Tibial artery (tissue), 4 donors: ENCODE data around the gene CDA.

Source experiments
- DNase-seq, 2 donors: peaks; one replicate each; pipeline ENCODE4 v3.0.0-alpha.2; 2019
- H3K27ac ChIP-seq, 2 donors: fragments of 200-600 bp; sonication (generic) in 1 of 2; 1 replicate in 1 of 2; 2 replicates in 1 of 2; pipeline ENCODE4 v1.5.1; 2018 to 2019; ENCODE audit warnings: mild to moderate bottlenecking in 1 of 2
- H3K27me3 ChIP-seq, 2 donors: fragments of 200-600 bp; sonication (generic) in 1 of 2; one replicate each; pipeline versions ENCODE4 v1.5.1 to v1.6.0; 2016 to 2019
- H3K36me3 ChIP-seq, 3 donors: fragments of 200-600 bp; sonication (generic) in 2 of 3; one replicate each; pipeline ENCODE4 v1.5.1; 2016 to 2019; ENCODE audit warnings: mild to moderate bottlenecking in 2 of 3
- H3K4me1 ChIP-seq, 4 donors: fragments of 200-600 bp; sonication (generic) in 2 of 4; 1 replicate in 3 of 4; 2 replicates in 1 of 4; pipeline ENCODE4 v1.5.1; 2016 to 2019
- H3K4me3 ChIP-seq, 2 donors: fragments of 200-600 bp; sonication (generic) in 1 of 2; 1 replicate in 1 of 2; 2 replicates in 1 of 2; pipeline ENCODE4 v1.5.1; 2018 to 2019; ENCODE audit warnings: mild to moderate bottlenecking in 2 of 2
- H3K9me3 ChIP-seq, 3 donors: fragments of 200-600 bp; sonication (generic) in 1 of 3; one replicate each; pipeline ENCODE4 v1.5.1; 2016 to 2019
- CTCF ChIP-seq, 2 experiments: fragments of 200-600 bp in 1 of 2; fragments of 450-650 bp in 1 of 2; IDR thresholded peaks; one replicate each; pipeline ENCODE4 v1.5.1; 2017 to 2019; ENCODE audit warnings: antibody characterized with exemption in 2 of 2, mild to moderate bottlenecking in 1 of 2, moderate library complexity in 1 of 2
- intact Hi-C: fragments of 100-400 bp; cut with DNase I; formaldehyde crosslinking; loops from one replicate; pipeline ENCODE4 v1.15.0; 2023; ENCODE audit warnings: low total_unique reads

CDA gene

DNA sequence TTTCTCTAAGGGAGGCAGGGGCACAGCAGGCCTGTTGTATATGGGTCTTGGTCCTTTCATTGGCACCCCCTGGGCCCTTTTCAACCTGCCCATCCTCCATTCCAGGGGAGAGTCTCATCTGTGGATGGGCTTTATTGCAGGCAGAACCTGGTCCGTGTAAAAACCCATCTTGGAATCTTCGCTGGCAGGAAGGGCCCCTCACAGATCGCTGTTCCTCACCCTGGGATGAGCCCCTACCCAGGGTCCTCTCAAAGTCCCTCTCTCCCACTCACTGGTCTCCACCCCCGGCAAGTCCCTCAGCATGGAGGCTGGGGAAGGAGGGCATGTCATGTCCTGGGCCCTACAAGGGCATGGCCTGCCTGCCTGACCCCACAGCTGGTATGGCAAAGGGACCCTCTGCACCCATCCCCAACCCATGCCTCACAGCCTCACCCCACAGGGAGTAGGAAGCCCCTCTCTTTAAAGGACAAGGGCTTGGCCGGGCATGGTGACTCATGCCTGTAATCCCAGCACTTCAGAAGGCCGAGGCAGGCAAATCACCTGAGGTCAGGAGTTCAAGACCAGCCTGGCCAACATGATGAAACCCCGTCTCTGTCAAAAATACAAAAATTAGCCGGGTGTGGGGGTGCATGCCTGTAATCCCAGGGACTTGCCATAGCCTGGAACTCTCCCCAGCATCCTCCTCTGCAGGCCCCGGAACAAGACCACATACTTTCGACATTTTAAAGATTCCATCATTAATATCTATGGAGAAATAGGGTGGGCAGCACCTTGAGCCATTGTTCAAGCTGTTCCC lies 13.2 kb upstream of the CDA start:
- intact Hi-C loops, result no loop called here
- H3K27ac ChIP-seq, result no peak overlapping the region

DNA sequence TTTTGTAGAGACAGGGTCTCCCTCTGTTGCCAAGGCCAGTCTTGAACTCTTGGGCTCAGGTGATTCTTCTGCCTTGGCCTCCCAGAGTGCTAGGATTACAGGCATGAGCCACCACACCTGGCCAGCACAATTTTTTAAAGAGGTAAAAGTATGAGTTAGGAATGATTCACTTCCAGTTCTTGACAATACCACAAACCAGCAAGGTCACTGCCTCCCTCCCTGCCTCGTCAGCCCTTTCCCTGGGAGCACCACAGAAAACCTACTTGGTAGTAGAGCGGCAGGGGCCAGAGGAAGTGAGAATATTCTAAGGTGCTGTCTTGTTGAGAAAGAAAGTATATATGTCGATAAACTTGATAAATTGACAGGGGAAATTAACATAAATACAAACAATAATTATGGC lies 10.8 kb upstream of the CDA start:
- intact Hi-C loops, result no loop called here
- Histone ChIP-seq H3K9me3 (no peaks in the 10 kb centered on the region), H3K4me1 (no peaks in the 10 kb centered on the region), H3K27me3 (peaks cover 0 to 27% of the 10 kb centered on the region in 2 donors), H3K4me3 (no peak overlapping the region), H3K36me3 (no peaks in the 10 kb centered on the region), H3K27ac (no peak overlapping the region)
- DNase-seq, result no peak
- no peak for TF ChIP-seq CTCF (IDR thresholded peaks at IDR 0.05)

More for the DNA sequence above, 13.2 kb upstream of the CDA start:
- H3K9me3 ChIP-seq, result peaks cover 0 to 13% (median 7%) of the 10 kb centered on the region in 3 donors
- no peak for DNase-seq
- H3K36me3 ChIP-seq, result no peaks in the 10 kb centered on the region
- no peak overlapping the region for H3K4me3 ChIP-seq
- no peaks in the 10 kb centered on the region for H3K4me1 ChIP-seq
- peak in 1 of 2 experiments; percentile 1 for TF ChIP-seq CTCF (IDR thresholded peaks at IDR 0.05)
- peaks cover 0 to 27% of the 10 kb centered on the region in 2 donors for H3K27me3 ChIP-seq

GRCh38 chr1:20578721-20579395 lies 10.0 kb upstream of the CDA start:
- H3K4me1 ChIP-seq, result no peaks in the 10 kb centered on the region
- peaks cover 0 to 20% of the 10 kb centered on the region in 2 donors for H3K27me3 ChIP-seq
- H3K27ac ChIP-seq, result no peak overlapping the region
- TF ChIP-seq CTCF (IDR thresholded peaks at IDR 0.05), result no peak
- H3K4me3 ChIP-seq, result no peak overlapping the region
- no peaks in the 10 kb centered on the region for H3K36me3 ChIP-seq
- no peak for DNase-seq
- intact Hi-C loops, result no loop called here
- no peaks in the 10 kb centered on the region for H3K9me3 ChIP-seq

DNA sequence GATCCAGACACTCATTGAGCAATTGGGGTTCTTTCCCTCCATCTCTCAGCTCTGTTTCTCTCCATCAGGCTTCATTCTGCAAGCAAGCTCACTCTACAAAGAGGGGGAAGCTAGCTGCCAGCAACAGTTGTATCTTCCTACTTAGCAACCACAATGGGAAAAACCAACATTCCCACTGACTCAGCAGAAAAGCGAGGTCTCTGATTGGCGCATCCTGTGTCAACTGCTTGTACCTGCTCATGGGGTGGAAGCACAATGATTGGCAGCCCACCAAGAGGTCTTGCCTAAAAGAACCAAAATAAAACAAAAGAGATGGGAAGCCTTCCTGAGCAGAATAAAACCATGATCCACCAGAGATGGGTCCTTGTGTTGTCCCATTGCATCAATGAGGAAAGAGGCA lies 4.0 kb upstream of the CDA start:
- peaks cover 0 to 30% of the 10 kb centered on the region in 2 donors for H3K27me3 ChIP-seq
- H3K36me3 ChIP-seq, result no peaks in the 10 kb centered on the region
- DNase-seq, result no peak
- intact Hi-C loops, result no loop called here
- no peak overlapping the region for H3K4me3 ChIP-seq
- TF ChIP-seq CTCF (IDR thresholded peaks at IDR 0.05), result no peak
- H3K27ac ChIP-seq, result no peak overlapping the region
- peaks cover 0 to 6% (median 3%) of the 10 kb centered on the region in 4 donors for H3K4me1 ChIP-seq
- H3K9me3 ChIP-seq, result no peaks in the 10 kb centered on the region

GRCh38 chr1:20586953-20587660 lies 1.8 kb upstream of the CDA start:
- no peak for TF ChIP-seq CTCF (IDR thresholded peaks at IDR 0.05)
- Histone ChIP-seq H3K9me3 (no peaks in the 10 kb centered on the region), H3K27ac (no peak overlapping the region), H3K4me3 (no peak overlapping the region), H3K36me3 (no peaks in the 10 kb centered on the region), H3K4me1 (peaks cover 0 to 8% (median 4%) of the 10 kb centered on the region in 4 donors), H3K27me3 (peaks cover 0 to 50% of the 10 kb centered on the region in 2 donors)
- peak in 1 of 2 donors; percentile 45 for DNase-seq
- intact Hi-C loops, result no loop called here
